WERI-Rb-1 (cell line): Measurements from ENCODE around the gene SAMD10.
A peak's percentile ranks its signal among the peaks of the same experiment; 100 is the strongest.

ENCODE experiments used
- DNase-seq: peaks from one replicate; pipeline ENCODE4 v3.0.0-alpha.2; 2020
- H3K27ac ChIP-seq: fragments of 250-450 bp; sonication (Bioruptor Pico); 2 replicates; pipeline ENCODE4 v1.5.1; 2020; ENCODE audit warnings: mild to moderate bottlenecking, moderate library complexity
- H3K27me3 ChIP-seq: fragments of 250-450 bp; sonication (Bioruptor Pico); 2 replicates; pipeline ENCODE4 v1.5.1; 2021; ENCODE audit warnings: mild to moderate bottlenecking, low read depth, moderate library complexity; ENCODE audit not compliant: insufficient read depth, severe bottlenecking
- H3K36me3 ChIP-seq: fragments of 250-450 bp; sonication (Bioruptor Pico); 2 replicates; pipeline ENCODE4 v1.5.1; 2020; ENCODE audit warnings: mild to moderate bottlenecking, moderate library complexity
- H3K4me3 ChIP-seq: 2 replicates; pipeline ENCODE4 v1.5.1; 2011; ENCODE audit warnings: low read depth, mild to moderate bottlenecking, control low read depth, low read length
- H3K9me3 ChIP-seq: fragments of 250-450 bp; sonication (Bioruptor Pico); 2 replicates; pipeline ENCODE4 v1.5.1; 2021; ENCODE audit warnings: mild to moderate bottlenecking, moderate library complexity; ENCODE audit not compliant: severe bottlenecking
- CTCF ChIP-seq: IDR thresholded peaks from 2 replicates; pipeline ENCODE4 v1.5.1; 2011; ENCODE audit warnings: low read depth, mild to moderate bottlenecking, control low read depth, inconsistent platforms, low read length

SAMD10 gene

GRCh38 chr20:63970714-63971431 lies 8.6 kb downstream of the SAMD10 start:
- Histone ChIP-seq H3K9me3 (no peaks in the 10 kb centered on the region), H3K27me3 (no peaks in the 10 kb centered on the region), H3K4me3 (no peak overlapping the region), H3K36me3 (peaks cover 5% of the 10 kb centered on the region), H3K27ac (no peak overlapping the region)
- TF ChIP-seq CTCF: no peak
- no peak for DNase-seq

- DNase-seq: peak; percentile 62
- TF ChIP-seq CTCF: no peak
- peak within 1 kb of the TSS; percentile 60 for H3K27ac ChIP-seq
- peak within 1 kb of the TSS; percentile 54 for H3K4me3 ChIP-seq
- peaks cover 5% of the 10 kb centered on the region for H3K36me3 ChIP-seq
- H3K27me3 ChIP-seq: no peaks in the 10 kb centered on the region
- H3K9me3 ChIP-seq: no peaks in the 10 kb centered on the region
Observed at GRCh38 chr20:63969838-63970713, 9.4 kb downstream of the SAMD10 start, which contains the start of gene ZNF512B. Gene ZNF512B, minus strand, starts transcription at chr20:63969930. Its CDS starts 1,980 bp downstream, at chr20:63967950.

- no peak for TF ChIP-seq CTCF
- Histone ChIP-seq H3K27me3 (no peaks in the 10 kb centered on the region), H3K27ac (peak overlapping the region; percentile 60), H3K4me3 (peak overlapping the region; percentile 54), H3K9me3 (no peaks in the 10 kb centered on the region), H3K36me3 (peaks cover 5% of the 10 kb centered on the region)
- no peak for DNase-seq
Observed at GRCh38 chr20:63968928-63969760, 10.3 kb downstream of the SAMD10 start.

GRCh38 chr20:63968136-63968927 lies 11.1 kb downstream of the SAMD10 start:
- no peak overlapping the region; the same call in 1 of the 2 replicates for H3K27ac ChIP-seq
- H3K36me3 ChIP-seq: peaks cover 8% of the 10 kb centered on the region
- no peaks in the 10 kb centered on the region for H3K27me3 ChIP-seq
- H3K9me3 ChIP-seq: no peaks in the 10 kb centered on the region
- H3K4me3 ChIP-seq: peak overlapping the region; percentile 54
- no peak for DNase-seq
- TF ChIP-seq CTCF: no peak
